GM12874 (cell line): ENCODE results near the gene EEFSEC.

ENCODE experiments used
- TF ChIP-seq, protein P1 (sequence below): IDR thresholded peaks from 2 replicates; pipeline ENCODE4 v1.5.1; 2011; ENCODE audit warnings: low read depth, mild to moderate bottlenecking, control low read depth, low read length, moderate library complexity; ENCODE audit not compliant: insufficient read depth

EEFSEC gene

DNA sequence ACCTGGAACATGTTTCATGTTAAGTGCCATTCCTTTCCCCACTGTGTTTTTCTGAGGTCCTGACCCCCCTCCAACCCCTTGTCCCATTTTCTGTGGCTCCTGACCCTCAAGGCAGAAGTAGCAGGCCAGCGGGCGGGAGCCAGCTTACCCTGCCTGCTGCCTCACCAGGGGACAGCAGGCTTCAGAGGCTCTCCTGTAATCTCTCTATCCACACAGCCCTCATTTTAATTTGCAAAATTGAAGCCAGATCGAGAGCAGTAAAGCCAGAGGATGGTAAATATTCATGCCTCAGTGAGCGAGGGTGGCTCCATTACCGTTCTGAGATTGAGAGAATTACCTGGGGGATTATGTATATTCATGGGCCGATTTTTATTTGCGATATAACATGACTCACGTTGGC lies 165.8 kb downstream of the EEFSEC start:
- TF ChIP-seq, protein P1, sequence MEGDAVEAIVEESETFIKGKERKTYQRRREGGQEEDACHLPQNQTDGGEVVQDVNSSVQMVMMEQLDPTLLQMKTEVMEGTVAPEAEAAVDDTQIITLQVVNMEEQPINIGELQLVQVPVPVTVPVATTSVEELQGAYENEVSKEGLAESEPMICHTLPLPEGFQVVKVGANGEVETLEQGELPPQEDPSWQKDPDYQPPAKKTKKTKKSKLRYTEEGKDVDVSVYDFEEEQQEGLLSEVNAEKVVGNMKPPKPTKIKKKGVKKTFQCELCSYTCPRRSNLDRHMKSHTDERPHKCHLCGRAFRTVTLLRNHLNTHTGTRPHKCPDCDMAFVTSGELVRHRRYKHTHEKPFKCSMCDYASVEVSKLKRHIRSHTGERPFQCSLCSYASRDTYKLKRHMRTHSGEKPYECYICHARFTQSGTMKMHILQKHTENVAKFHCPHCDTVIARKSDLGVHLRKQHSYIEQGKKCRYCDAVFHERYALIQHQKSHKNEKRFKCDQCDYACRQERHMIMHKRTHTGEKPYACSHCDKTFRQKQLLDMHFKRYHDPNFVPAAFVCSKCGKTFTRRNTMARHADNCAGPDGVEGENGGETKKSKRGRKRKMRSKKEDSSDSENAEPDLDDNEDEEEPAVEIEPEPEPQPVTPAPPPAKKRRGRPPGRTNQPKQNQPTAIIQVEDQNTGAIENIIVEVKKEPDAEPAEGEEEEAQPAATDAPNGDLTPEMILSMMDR = no peak

- TF ChIP-seq, protein P1 = no peak
Observed at GRCh38 chr3:128319741-128320141, 166.5 kb downstream of the EEFSEC start.

DNA sequence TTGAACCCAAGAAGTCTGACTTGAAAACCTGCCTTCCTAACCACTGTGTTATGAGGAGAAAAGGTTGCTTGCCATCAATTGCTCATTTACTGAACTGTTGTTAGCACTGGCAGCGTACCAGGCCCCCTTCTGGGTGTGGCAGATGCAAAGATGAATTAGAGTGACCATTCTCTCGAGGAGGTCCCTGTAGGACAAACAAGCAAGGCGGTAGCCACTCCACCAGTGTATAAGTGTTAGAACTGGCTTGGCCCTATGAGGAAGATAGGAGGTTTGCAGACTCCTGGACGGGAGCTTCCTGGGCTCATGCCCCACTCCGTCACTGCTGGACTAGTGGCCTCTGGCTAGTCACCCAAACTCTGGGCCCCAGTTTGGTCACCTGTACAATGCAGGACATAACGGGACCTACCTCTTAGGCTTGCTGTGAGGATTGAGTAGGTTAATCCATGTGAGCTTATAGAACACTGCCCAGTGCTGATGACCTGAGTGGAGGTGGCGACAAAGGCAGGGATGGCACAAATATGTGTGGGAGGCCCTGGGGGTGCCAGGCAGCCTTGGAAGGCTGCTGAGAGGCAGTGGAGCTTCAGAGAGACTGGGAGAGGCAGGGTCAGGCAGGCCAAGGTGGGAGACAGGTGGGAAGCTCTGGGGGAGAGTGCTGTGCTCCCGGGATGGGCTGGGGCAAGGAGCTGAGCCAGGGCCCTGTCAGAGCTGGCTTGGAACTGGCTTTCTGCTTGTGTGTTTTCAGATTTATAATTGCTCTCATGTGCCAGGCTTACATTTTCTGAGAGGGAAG lies 167.5 kb downstream of the EEFSEC start:
- TF ChIP-seq, protein P1 = no peak

DNA sequence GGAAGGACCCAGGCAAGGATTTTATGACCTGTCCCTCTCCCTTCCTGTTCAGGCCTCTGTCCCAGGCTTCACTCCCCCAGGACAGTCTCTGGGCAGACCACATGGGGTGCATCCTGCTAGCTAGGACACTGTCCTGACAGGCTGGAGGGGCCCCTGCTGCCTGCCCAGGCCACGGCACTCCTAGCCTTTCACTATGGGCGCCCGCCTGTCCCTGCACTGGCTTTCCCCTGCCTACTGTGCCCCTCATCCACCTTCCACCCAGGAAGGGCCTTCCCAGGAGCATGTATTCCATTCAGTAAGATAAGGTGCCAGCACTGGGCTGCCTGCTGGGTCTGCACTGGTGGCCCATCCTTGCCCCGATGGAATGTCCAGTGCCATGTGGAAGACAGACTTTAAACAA lies 168.1 kb downstream of the EEFSEC start:
- TF ChIP-seq, protein P1 = no peak

- TF ChIP-seq, protein P1 = peak; percentile 46
Observed at GRCh38 chr3:128322030-128323022, 169.0 kb downstream of the EEFSEC start.

GRCh38 chr3:128323206-128324081 lies 170.2 kb downstream of the EEFSEC start:
- TF ChIP-seq, protein P1 = no peak
